Caco-2 (cell line): ENCODE data around the gene DHX34. TPM values are rescaled to one million over a fixed set of nuclear protein-coding genes. Genes with fewer than 3 reads are reported as not detected.

Experiments
- BruUV-seq: library from RNA; stranded (reverse); fragments of 400-500 nt; replicated peaks from 2 replicates; lab custom pipeline; 2021; lab: Mats Ljungman, UMichigan
- CTCF ChIA-PET: fragments of 300-600 bp; sonication (Branson Sonifier 250); formaldehyde crosslinking; loops from one replicate; lab custom pipeline; 2022; ENCODE audit warnings: antibody characterized with exemption; lab: Charles Lee
- POLR2A ChIA-PET: fragments of 300-600 bp; sonication (Branson Sonifier 250); formaldehyde crosslinking; loops from one replicate; lab custom pipeline; 2022; ENCODE audit warnings: antibody characterized with exemption; lab: Charles Lee
- DNase-seq, 2 experiments: peaks; one replicate each; pipeline versions ENCODE4 v3.0.0 to v3.0.0-alpha.2; 2020 to 2022
- H3K27me3 ChIP-seq: replicated peaks from 2 replicates; pipeline ENCODE4 v1.6.0; 2011; ENCODE audit warnings: low read length; ENCODE audit not compliant: control insufficient read depth, insufficient read depth
- H3K36me3 ChIP-seq: 2 replicates; pipeline ENCODE4 v1.5.1; 2011; ENCODE audit warnings: low read length; ENCODE audit not compliant: control insufficient read depth, insufficient read depth
- H3K4me1 ChIP-seq: fragments of 250-450 bp; sonication (Bioruptor Pico); 2 replicates; pipeline ENCODE4 v1.5.1; 2020; ENCODE audit warnings: mild to moderate bottlenecking
- H3K4me3 ChIP-seq: 2 replicates; pipeline ENCODE4 v1.5.1; 2011; ENCODE audit warnings: low read depth, mild to moderate bottlenecking, control low read depth, low read length
- H3K9me3 ChIP-seq: fragments of 250-450 bp; sonication (Bioruptor Pico); 2 replicates; pipeline ENCODE4 v1.5.1; 2020; ENCODE audit warnings: mild to moderate bottlenecking, moderate library complexity
- H3K27ac Mint-ChIP-seq: one replicate; pipeline ENCODE4 v1.8.0; 2022; ENCODE audit warnings: mixed read lengths; ENCODE audit not compliant: unreplicated experiment
- H3K27me3 Mint-ChIP-seq: one replicate; pipeline ENCODE4 v1.8.0; 2022; ENCODE audit warnings: mixed read lengths; ENCODE audit not compliant: insufficient read depth, unreplicated experiment
- H3K36me3 Mint-ChIP-seq: one replicate; pipeline ENCODE4 v1.8.0; 2022; ENCODE audit warnings: mild to moderate bottlenecking, mixed read lengths; ENCODE audit not compliant: insufficient read depth, unreplicated experiment
- H3K4me1 Mint-ChIP-seq: one replicate; pipeline ENCODE4 v1.8.0; 2022; ENCODE audit warnings: low read depth, mixed read lengths; ENCODE audit not compliant: unreplicated experiment
- H3K4me3 Mint-ChIP-seq: one replicate; pipeline ENCODE4 v1.8.0; 2022; ENCODE audit warnings: mild to moderate bottlenecking, moderate library complexity, mixed read lengths; ENCODE audit not compliant: unreplicated experiment
- H3K9me3 Mint-ChIP-seq: one replicate; pipeline ENCODE4 v1.8.0; 2022; ENCODE audit warnings: mixed read lengths; ENCODE audit not compliant: unreplicated experiment
- CTCF ChIP-seq, 2 experiments: fragments of 200-600 bp in 1 of 2; IDR thresholded peaks; 1 replicate in 1 of 2; 2 replicates in 1 of 2; pipeline versions ENCODE4 v1.5.1 to v1.8.0; 2011 to 2022; ENCODE audit warnings: antibody characterized with exemption in 1 of 2, control low read depth in 1 of 2, inconsistent platforms in 1 of 2, low read depth in 1 of 2, low read length in 1 of 2, mild to moderate bottlenecking in 1 of 2, moderate library complexity in 1 of 2; ENCODE audit not compliant: insufficient read depth in 1 of 2, severe bottlenecking in 1 of 2, unreplicated experiment in 1 of 2
- intact Hi-C: fragments of 100-400 bp; cut with micrococcal nuclease; formaldehyde crosslinking; loops from one replicate; pipeline ENCODE4 v1.10.0; 2022; ENCODE audit not compliant: unreplicated experiment
- total RNA-seq: library from RNA; stranded (reverse); gene quantifications from 2 replicates; pipeline ENCODE4 v1.2.3, GENCODE V29; 2022

Gene DHX34
- total RNA-seq, 1 experiment from 2014 or later: 28.7 TPM

GRCh38 chr19:47423203-47423882, 74.2 kb downstream of the DHX34 start:
- Histone ChIP-seq H3K4me3 (no peak overlapping the region), H3K4me1 (peaks cover 9% of the 10 kb centered on the region), H3K9me3 (no peaks in the 10 kb centered on the region), H3K36me3 (no peaks in the 10 kb centered on the region), H3K27me3 (peaks cover 8% of the 10 kb centered on the region)
- Mint-ChIP-seq H3K36me3 (peaks cover 5% of the 10 kb centered on the region), H3K4me3 (no peak overlapping the region), H3K9me3 (no peaks in the 10 kb centered on the region), H3K4me1 (peaks cover 30% of the 10 kb centered on the region), H3K27me3 (peaks cover 30% of the 10 kb centered on the region), H3K27ac (no peak overlapping the region)
- CTCF ChIA-PET: no interaction called here
- DNase-seq: no peak
- no TSS peak for BruUV-seq
- intact Hi-C loops: loop anchor here (10.0 kb wide), 1 partner anchor 79 kb away; the partner anchor contains the start of gene DHX34
- TF ChIP-seq CTCF (IDR thresholded peaks at IDR 0.05; ENCODE audit: insufficient read depth in 1 of 2, low read depth in 1 of 2, low read length in 1 of 2, severe bottlenecking in 1 of 2, unreplicated experiment in 1 of 2): no peak
- POLR2A ChIA-PET: no interaction called here

- Histone ChIP-seq H3K36me3 (no peaks in the 10 kb centered on the region), H3K9me3 (no peaks in the 10 kb centered on the region), H3K4me3 (no peak overlapping the region), H3K27me3 (peaks cover 6% of the 10 kb centered on the region), H3K4me1 (peaks cover 13% of the 10 kb centered on the region)
- Mint-ChIP-seq H3K36me3 (no peaks in the 10 kb centered on the region), H3K27ac (no peak overlapping the region), H3K9me3 (no peaks in the 10 kb centered on the region), H3K4me1 (peaks cover 8% of the 10 kb centered on the region), H3K27me3 (peaks cover 12% of the 10 kb centered on the region), H3K4me3 (no peak overlapping the region)
- intact Hi-C loops: loop anchor here (1.0 to 10.0 kb wide), 4 partner anchors 37 to 145 kb away; partner anchors contain the start of gene DHX34
- ChIA-PET POLR2A (interaction anchor here (0.6 to 0.8 kb wide), 3 partner anchors 79 to 539 kb away, joined by 4 to 7 read pairs (median 5); no protein-coding TSS in a partner anchor), CTCF (interaction anchor here (0.6 to 2.0 kb wide), 22 partner anchors 9 to 1771 kb away, joined by 3 to 25 read pairs (median 5); partner anchors contain the start of genes DHX34, KPTN and NAPA)
- DNase-seq: peak; percentile 82 to 89
- BruUV-seq: no TSS peak
- TF ChIP-seq CTCF (IDR thresholded peaks at IDR 0.05; ENCODE audit: insufficient read depth in 1 of 2, low read depth in 1 of 2, low read length in 1 of 2, severe bottlenecking in 1 of 2, unreplicated experiment in 1 of 2): peak; percentile 92 to 94
Measured at GRCh38 chr19:47427241-47428176, 78.4 kb downstream of the DHX34 start.
